ENCODE measurements around the gene HPN.
"Not testable (repeated sequence)": the region's sequence is repeated elsewhere in the genome, so short reads cannot be mapped to it uniquely, and the experiment has no call there.

HPN gene

DNA sequence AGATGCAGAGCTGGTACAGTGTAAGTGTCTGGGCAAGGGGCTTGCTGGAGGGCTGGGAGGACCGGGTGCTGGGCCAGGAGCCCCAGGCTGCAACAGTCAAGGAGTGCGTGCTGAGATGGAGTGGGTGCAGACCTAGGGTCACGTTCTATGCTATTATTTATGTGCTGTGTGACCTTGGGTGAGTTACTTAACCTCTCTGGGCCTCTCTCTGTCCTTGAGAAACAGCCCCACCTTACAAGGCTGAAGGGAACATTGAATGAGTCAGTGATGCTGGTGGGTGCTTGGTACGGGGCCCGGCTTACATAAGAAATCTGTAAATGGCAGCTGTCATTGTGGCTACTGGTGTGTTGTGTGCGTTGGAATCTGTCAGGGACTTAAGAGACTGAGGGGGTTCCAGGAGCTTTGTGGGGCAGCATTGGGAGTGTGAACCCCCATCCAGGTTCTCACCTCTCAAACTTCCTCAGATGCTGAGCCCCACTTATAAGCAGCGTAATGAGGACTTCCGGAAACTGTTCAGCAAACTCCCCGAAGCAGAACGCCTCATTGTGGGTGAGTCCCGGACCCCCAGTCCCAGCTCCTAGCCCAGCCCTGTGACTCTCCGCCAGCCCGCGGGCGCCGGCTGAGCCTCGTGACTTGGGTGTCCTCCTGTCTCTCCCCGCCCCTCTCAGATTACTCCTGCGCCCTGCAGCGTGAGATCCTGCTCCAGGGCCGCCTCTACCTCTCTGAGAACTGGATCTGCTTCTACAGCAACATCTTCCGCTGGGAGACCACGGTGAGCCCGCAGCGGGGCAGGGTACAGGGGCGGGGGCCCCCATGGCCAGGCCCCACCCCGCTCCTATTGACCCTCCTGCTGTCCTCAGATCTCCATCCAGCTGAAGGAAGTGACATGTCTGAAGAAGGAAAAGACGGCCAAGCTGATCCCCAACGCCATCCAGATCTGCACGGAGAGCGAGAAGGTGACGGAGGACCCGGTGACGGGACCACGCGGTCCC is 31.8 kb upstream of the HPN start:
- no peak for DNase-seq

- no peak for DNase-seq
These were observed 30.3 kb upstream of the HPN start for GRCh38 chr19:35011091-35011689.

- DNase-seq = no peak
These were observed 29.5 kb upstream of the HPN start for GRCh38 chr19:35011737-35012682.

DNA sequence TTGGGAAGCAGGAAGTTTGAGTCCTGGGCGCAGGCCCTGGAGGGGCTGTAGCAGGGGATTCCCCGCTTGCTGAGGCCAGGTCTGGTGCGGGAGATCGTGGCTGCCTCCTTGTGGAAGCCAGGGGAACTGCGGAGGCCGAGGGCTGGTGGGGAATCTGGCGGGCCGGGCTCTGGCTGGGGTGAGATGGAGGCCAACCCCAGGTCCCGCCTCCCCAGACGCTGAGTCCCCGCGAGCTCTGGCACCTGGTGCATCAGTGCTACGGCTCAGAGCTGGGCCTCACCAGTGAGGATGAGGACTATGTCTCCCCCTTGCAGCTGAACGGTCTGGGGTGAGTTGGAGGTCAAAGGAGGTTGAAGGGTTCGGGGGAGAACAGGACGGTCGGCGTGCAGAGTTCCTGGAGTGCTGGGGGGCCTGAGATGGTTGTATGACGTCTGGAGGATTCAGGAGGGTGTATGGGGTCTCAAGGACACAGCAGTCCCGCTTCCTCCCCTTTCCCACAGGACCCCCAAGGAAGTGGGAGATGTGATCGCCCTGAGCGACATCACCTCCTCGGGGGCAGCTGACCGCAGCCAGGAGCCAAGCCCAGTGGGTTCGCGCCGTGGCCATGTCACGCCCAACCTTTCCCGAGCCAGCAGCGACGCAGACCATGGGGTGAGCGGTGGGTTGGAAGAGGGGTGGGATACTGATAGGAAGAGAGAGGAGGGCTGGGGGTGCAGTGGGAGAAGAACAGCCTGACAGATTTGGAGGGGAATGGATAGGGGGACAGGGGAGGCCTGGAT is 28.3 kb upstream of the HPN start:
- DNase-seq = peak; percentile 30

GRCh38 chr19:35013820-35014754 is 27.4 kb upstream of the HPN start:
- no peak for DNase-seq

DNA sequence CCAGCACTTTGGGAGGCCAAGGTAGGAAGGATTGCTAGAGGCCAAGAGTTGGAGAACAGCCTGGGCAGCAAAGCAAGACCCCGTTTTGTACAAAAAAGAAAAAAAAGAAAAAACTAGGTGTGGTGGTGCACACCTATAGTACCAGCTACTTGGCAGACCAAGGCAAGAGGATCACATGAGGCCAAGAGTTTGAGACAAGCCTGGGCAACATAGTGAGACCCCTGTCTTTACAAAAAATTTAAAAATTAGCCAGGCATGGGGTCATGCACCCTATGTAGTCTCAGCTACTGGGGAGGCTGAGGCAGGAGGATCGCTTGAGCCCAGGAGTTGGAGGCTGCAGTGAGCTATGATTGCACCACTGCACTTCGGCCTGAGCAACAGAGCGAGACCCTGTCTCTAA is 26.7 kb upstream of the HPN start:
- DNase-seq = not testable (repeated sequence)

GRCh38 chr19:35015270-35015953 is 26.1 kb upstream of the HPN start:
- DNase-seq = no peak

DNA sequence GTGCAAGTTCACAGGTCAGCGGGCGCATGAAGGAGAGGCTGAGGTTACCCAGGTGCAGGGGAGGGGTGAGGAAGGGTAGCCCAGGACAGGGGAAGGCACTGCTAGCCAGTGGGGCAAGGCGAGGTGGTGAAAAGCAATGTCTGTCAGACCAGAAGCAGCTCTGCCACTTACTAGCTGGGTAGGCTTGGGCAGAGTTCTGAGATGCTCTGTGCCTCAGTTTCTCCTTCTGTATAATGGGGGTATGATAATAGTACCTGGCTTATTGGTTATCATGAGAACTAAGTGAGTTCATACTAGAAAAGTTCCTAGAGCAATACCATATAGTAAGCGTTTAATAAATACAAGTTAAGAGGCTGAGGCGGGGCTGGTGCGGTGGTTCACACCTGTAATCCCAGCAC is 25.6 kb upstream of the HPN start:
- no peak for DNase-seq

- no peak for DNase-seq
These were observed 24.0 kb upstream of the HPN start for GRCh38 chr19:35017507-35017906.

- DNase-seq = no peak
These were observed 23.1 kb upstream of the HPN start for GRCh38 chr19:35018379-35018778.

DNA sequence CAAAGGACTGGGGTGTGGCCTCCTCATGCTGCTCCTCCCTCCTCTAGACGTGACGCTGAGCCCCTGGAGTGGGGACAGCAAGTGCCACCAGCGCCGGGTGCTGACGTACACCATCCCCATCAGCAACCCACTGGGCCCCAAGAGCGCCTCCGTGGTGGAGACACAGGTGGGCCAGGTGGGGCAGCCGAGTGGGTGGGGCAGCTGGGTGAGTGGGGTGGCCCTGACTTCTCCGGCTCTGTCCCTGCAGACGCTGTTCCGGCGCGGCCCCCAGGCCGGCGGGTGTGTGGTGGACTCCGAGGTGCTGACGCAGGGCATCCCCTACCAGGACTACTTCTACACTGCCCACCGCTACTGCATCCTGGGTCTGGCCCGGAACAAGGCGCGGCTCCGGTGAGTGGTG is 22.4 kb upstream of the HPN start:
- DNase-seq = no peak

GRCh38 chr19:35021016-35021415 is 20.5 kb upstream of the HPN start:
- DNase-seq = no peak

GRCh38 chr19:35021596-35021995 is 19.9 kb upstream of the HPN start:
- DNase-seq = no peak

- DNase-seq = no peak
These were observed 19.1 kb upstream of the HPN start for GRCh38 chr19:35022460-35022859.

- no peak for DNase-seq
These were observed 18.1 kb upstream of the HPN start for GRCh38 chr19:35023428-35023827.

GRCh38 chr19:35024095-35024494 is 17.4 kb upstream of the HPN start:
- DNase-seq = no peak

- DNase-seq = no peak
These were observed 15.6 kb upstream of the HPN start for GRCh38 chr19:35025969-35026368.

DNA sequence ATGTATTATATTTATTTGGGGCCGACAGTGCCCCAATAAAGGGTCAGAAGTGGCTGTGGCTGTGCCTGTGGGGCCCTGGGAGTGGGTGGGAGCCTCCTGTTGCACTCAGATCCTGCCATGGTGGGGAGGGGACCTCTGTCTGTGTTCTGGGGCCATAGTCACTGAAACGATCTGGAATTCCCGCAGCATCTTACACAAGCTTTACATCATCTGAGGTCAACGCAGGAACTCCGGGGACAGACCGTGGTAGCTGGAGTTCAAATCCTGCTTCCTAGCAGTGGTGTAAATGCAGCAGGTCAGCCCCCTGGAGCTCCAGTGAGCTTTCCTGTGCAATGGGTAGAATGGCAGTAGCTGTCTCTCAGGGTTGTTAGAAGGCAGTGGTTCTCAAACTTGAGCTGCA is 15.1 kb upstream of the HPN start:
- no peak for DNase-seq

DNA sequence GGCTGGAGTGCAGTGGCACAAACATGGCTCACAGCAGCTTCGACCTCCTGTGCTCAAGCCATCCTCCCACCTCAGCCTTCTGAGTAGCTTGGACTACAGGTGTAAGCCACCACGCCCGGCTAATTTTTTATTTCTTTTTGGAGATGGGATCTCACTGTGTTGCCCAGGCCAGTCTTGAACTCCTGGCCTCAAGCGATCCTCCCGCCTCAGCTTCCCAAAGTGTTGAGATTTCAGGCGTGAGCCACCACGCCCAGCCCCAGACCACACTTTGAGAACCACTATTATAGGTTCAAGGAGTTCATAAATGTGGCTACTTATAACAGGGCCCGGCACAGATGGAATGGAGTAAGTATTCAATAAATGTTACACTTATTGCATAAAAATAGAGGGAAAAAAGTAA is 14.5 kb upstream of the HPN start:
- no peak for DNase-seq

GRCh38 chr19:35027851-35028599 is 13.5 kb upstream of the HPN start:
- DNase-seq = no peak
